ENCODE results near the gene FAM110C.

Gene FAM110C

DNA sequence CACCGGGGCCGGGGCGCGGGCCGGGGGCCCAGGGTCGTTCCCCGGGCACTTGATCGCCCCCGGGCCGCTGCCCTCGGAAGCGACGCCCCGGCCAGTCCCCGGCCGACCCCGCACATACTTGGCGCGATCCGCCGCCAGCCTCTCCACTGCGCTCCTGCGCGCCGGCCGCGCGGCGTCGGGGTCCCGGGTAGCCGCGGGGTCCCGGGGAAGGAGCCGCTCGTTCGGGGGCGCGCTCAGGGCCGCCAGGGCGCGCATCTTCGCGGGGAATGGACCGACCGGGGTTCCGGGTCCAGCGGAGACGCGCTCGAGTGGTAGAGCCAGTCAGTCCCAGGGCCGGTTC lies 204 bp downstream of the FAM110C start:
- Histone ChIP-seq H4K8ac (ENCODE audit: low read length) (no peak overlapping the region), H2AFZ (ENCODE audit: low read depth, low read length) (no peak overlapping the region), H3K27me3 (ENCODE audit: control insufficient read depth in 1 of 2, insufficient read depth in 1 of 2, low read length in 2 of 2) (peaks cover 37 to 45% of the 10 kb centered on the region in 2 experiments), H4K91ac (ENCODE audit: low read length) (no peak overlapping the region), H3K9me3 (ENCODE audit: control insufficient read depth, low read length) (peaks cover 1% of the 10 kb centered on the region), H3K9ac (ENCODE audit: low read length) (no peak overlapping the region), H3K27ac (ENCODE audit: low read length, poor library complexity, severe bottlenecking) (no peak overlapping the region), H3K14ac (ENCODE audit: low read length in 2 of 2) (no peak overlapping the region), H2BK15ac (ENCODE audit: low read depth, poor library complexity, severe bottlenecking) (no peak overlapping the region), H3K4me2 (ENCODE audit: low read length, poor library complexity, severe bottlenecking) (peak overlapping the region; percentile 54), H3K4me3 (ENCODE audit: insufficient read depth in 1 of 2, low read depth in 1 of 2, low read length in 2 of 2) (peak overlapping the region in 1 of 2 experiments; percentile 51), H3K4me1 (ENCODE audit: control insufficient read depth, insufficient read depth, low read depth, low read length) (peaks cover 20% of the 10 kb centered on the region), H3K23ac (ENCODE audit: low read length in 2 of 2) (no peak overlapping the region), H2BK120ac (ENCODE audit: low read depth, low read length) (no peak overlapping the region), H3K4ac (ENCODE audit: low read depth in 1 of 2, low read length in 2 of 2) (no peak overlapping the region), H2BK5ac (ENCODE audit: low read depth, low read length, poor library complexity, severe bottlenecking) (no peak overlapping the region), H2BK12ac (ENCODE audit: low read length in 2 of 2) (no peak overlapping the region), H2AK5ac (ENCODE audit: low read length, severe bottlenecking) (no peak overlapping the region), H3K36me3 (ENCODE audit: control insufficient read depth in 1 of 2, insufficient read depth in 2 of 2, low read depth in 1 of 2, low read length in 2 of 2) (no peaks in the 10 kb centered on the region), H3K79me1 (replicated peaks; ENCODE audit: low read length, poor library complexity, severe bottlenecking) (no peaks in the 10 kb centered on the region), H3K18ac (ENCODE audit: low read depth in 1 of 2, low read length in 2 of 2) (no peak overlapping the region)
- WGBS = 2% methylated on average over 29 of the region's 52 CpGs
- no peak for DNase-seq

DNA sequence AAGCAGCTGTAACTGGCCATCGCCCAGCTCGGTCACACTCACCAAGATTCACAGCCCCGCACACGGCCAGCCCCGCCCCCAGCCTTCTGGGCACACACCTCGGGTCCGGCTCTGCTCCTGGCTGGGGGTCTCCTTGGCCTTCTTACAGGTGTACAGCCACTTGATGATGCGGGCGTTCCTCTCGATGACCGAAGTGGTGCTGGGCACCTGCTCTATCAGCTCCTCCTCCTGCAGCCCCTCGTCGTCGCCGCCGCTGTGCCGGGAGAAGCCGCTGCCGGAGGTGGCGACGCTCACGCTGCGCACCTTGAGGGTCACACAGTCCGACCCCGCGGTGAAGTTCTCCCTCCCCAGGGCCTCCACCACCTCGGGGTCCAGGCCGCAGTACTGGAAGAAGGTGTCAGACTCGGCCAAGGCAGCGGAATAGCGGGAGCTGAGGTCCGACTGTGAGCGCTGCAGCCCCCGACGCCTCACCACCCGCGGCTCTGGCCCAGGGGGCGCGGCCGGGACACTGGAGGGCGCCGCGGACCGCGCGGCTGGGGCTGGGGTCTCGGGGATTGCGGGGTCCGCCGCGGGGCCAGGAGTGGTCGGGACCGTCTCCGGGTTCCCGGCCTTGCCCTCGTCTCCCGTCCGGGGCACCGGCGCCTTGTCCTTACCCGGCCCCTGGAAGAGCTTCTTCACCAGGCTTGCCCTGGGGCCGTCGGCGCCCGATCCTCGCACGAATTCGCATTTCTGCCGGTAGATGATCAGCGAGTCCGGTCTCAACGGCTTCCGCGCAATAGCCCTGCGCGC lies 769 bp downstream of the FAM110C start:
- Histone ChIP-seq H4K8ac (ENCODE audit: low read length) (no peak overlapping the region), H3K14ac (ENCODE audit: low read length in 2 of 2) (no peak overlapping the region), H3K23ac (ENCODE audit: low read length in 2 of 2) (no peak overlapping the region), H3K18ac (ENCODE audit: low read depth in 1 of 2, low read length in 2 of 2) (no peak overlapping the region), H3K9me3 (ENCODE audit: control insufficient read depth, low read length) (no peaks in the 10 kb centered on the region), H3K36me3 (ENCODE audit: control insufficient read depth in 1 of 2, insufficient read depth in 2 of 2, low read depth in 1 of 2, low read length in 2 of 2) (no peaks in the 10 kb centered on the region), H2BK120ac (ENCODE audit: low read depth, low read length) (no peak overlapping the region), H3K4me1 (ENCODE audit: control insufficient read depth, insufficient read depth, low read depth, low read length) (peaks cover 20% of the 10 kb centered on the region), H3K27ac (ENCODE audit: low read length, poor library complexity, severe bottlenecking) (no peak overlapping the region), H4K91ac (ENCODE audit: low read length) (no peak overlapping the region), H3K27me3 (ENCODE audit: control insufficient read depth in 1 of 2, insufficient read depth in 1 of 2, low read length in 2 of 2) (peaks cover 37 to 45% of the 10 kb centered on the region in 2 experiments), H3K79me1 (replicated peaks; ENCODE audit: low read length, poor library complexity, severe bottlenecking) (no peaks in the 10 kb centered on the region), H2AFZ (ENCODE audit: low read depth, low read length) (no peak overlapping the region), H3K4ac (ENCODE audit: low read depth in 1 of 2, low read length in 2 of 2) (no peak overlapping the region), H2BK5ac (ENCODE audit: low read depth, low read length, poor library complexity, severe bottlenecking) (no peak overlapping the region), H3K9ac (ENCODE audit: low read length) (no peak overlapping the region), H2BK15ac (ENCODE audit: low read depth, poor library complexity, severe bottlenecking) (no peak overlapping the region), H3K4me3 (ENCODE audit: insufficient read depth in 1 of 2, low read depth in 1 of 2, low read length in 2 of 2) (peak overlapping the region in 1 of 2 experiments; percentile 51), H2BK12ac (ENCODE audit: low read length in 2 of 2) (no peak overlapping the region), H2AK5ac (ENCODE audit: low read length, severe bottlenecking) (no peak overlapping the region), H3K4me2 (ENCODE audit: low read length, poor library complexity, severe bottlenecking) (peak overlapping the region; percentile 54)
- 5% methylated on average over 49 of the region's 76 CpGs for WGBS
- no peak for DNase-seq

DNA sequence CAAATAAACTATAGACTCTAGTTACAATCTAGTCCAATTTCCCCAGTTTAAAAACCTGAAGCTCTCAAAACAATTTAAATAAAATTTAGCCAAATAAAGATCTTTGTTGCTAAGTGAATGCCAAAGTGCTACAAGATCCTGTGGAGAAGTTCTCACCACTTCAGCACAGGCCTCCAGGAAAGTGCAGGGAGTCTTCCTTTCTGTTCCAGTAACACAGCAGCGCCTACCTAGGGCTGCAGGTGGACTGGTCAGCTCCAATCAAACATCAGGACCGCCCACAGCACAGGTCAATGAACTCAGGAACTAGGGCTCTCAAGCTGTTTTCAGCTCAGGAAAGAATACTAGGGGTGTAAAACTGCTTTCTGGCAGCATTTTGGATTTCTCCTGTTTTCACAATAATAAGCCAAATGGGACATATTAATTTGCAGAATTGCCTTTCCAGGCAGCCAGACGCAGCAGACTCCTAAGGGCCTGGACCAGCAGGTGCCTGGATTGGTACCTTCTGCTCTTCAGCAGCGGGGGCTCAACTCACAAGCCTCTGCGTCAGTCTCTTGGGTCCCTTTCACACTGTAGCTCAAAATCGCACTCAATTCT lies 1.5 kb downstream of the FAM110C start:
- Histone ChIP-seq H3K18ac (ENCODE audit: low read depth in 1 of 2, low read length in 2 of 2) (no peak overlapping the region), H2BK12ac (ENCODE audit: low read length in 2 of 2) (no peak overlapping the region), H3K4me1 (ENCODE audit: control insufficient read depth, insufficient read depth, low read depth, low read length) (peaks cover 20% of the 10 kb centered on the region), H2AFZ (ENCODE audit: low read depth, low read length) (no peak overlapping the region), H3K27ac (ENCODE audit: low read length, poor library complexity, severe bottlenecking) (no peak overlapping the region), H4K8ac (ENCODE audit: low read length) (no peak overlapping the region), H3K9ac (ENCODE audit: low read length) (no peak overlapping the region), H3K36me3 (ENCODE audit: control insufficient read depth in 1 of 2, insufficient read depth in 2 of 2, low read depth in 1 of 2, low read length in 2 of 2) (no peaks in the 10 kb centered on the region), H3K4ac (ENCODE audit: low read depth in 1 of 2, low read length in 2 of 2) (no peak overlapping the region), H2BK15ac (ENCODE audit: low read depth, poor library complexity, severe bottlenecking) (no peak overlapping the region), H2AK5ac (ENCODE audit: low read length, severe bottlenecking) (no peak overlapping the region), H3K4me3 (ENCODE audit: insufficient read depth in 1 of 2, low read depth in 1 of 2, low read length in 2 of 2) (no peak overlapping the region), H3K14ac (ENCODE audit: low read length in 2 of 2) (no peak overlapping the region), H3K9me3 (ENCODE audit: control insufficient read depth, low read length) (no peaks in the 10 kb centered on the region), H3K4me2 (ENCODE audit: low read length, poor library complexity, severe bottlenecking) (no peak overlapping the region), H2BK120ac (ENCODE audit: low read depth, low read length) (no peak overlapping the region), H4K91ac (ENCODE audit: low read length) (no peak overlapping the region), H3K27me3 (ENCODE audit: control insufficient read depth in 1 of 2, insufficient read depth in 1 of 2, low read length in 2 of 2) (peaks cover 37 to 45% of the 10 kb centered on the region in 2 experiments), H2BK5ac (ENCODE audit: low read depth, low read length, poor library complexity, severe bottlenecking) (no peak overlapping the region), H3K79me1 (replicated peaks; ENCODE audit: low read length, poor library complexity, severe bottlenecking) (no peaks in the 10 kb centered on the region), H3K23ac (ENCODE audit: low read length in 2 of 2) (no peak overlapping the region)
- DNase-seq = no peak
- 40% methylated on average over 6 of the region's 6 CpGs for WGBS

DNA sequence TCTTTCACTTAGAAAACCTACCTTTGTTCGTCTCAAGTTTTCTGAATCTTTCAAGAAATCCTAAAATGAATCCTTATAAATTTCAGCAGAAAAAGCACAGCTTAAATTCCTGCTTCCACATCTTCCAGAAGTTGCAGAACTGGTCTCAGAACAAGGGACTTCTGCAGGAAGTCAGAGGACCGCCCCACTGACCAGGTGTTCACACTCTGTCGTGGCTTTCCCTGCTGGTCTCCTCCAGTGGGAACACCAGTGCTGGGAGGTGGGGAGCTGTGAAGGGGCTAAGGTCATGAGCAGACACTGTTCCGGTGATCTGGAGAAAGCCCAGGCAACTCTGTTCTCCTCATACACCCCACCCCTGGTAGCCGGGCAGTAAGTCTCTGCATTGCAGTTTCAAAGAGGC lies 3.5 kb downstream of the FAM110C start:
- 73% methylated on average over 5 of the region's 5 CpGs for WGBS
- H3K18ac ChIP-seq (ENCODE audit: low read depth in 1 of 2, low read length in 2 of 2) = no peak overlapping the region

More for the DNA sequence above, 3.5 kb downstream of the FAM110C start:
- Histone ChIP-seq H3K4me3 (ENCODE audit: insufficient read depth in 1 of 2, low read depth in 1 of 2, low read length in 2 of 2) (no peak overlapping the region), H3K36me3 (ENCODE audit: control insufficient read depth in 1 of 2, insufficient read depth in 2 of 2, low read depth in 1 of 2, low read length in 2 of 2) (no peaks in the 10 kb centered on the region), H3K14ac (ENCODE audit: low read length in 2 of 2) (no peak overlapping the region), H2BK12ac (ENCODE audit: low read length in 2 of 2) (no peak overlapping the region), H3K9me3 (ENCODE audit: control insufficient read depth, low read length) (no peaks in the 10 kb centered on the region), H2BK120ac (ENCODE audit: low read depth, low read length) (no peak overlapping the region), H3K4ac (ENCODE audit: low read depth in 1 of 2, low read length in 2 of 2) (no peak overlapping the region), H3K27me3 (ENCODE audit: control insufficient read depth in 1 of 2, insufficient read depth in 1 of 2, low read length in 2 of 2) (peaks cover 32 to 42% of the 10 kb centered on the region in 2 experiments), H3K4me2 (ENCODE audit: low read length, poor library complexity, severe bottlenecking) (no peak overlapping the region), H3K4me1 (ENCODE audit: control insufficient read depth, insufficient read depth, low read depth, low read length) (peaks cover 20% of the 10 kb centered on the region), H3K27ac (ENCODE audit: low read length, poor library complexity, severe bottlenecking) (no peak overlapping the region), H4K8ac (ENCODE audit: low read length) (no peak overlapping the region), H2BK5ac (ENCODE audit: low read depth, low read length, poor library complexity, severe bottlenecking) (no peak overlapping the region), H3K79me1 (replicated peaks; ENCODE audit: low read length, poor library complexity, severe bottlenecking) (no peaks in the 10 kb centered on the region), H4K91ac (ENCODE audit: low read length) (no peak overlapping the region), H2AK5ac (ENCODE audit: low read length, severe bottlenecking) (no peak overlapping the region), H2BK15ac (ENCODE audit: low read depth, poor library complexity, severe bottlenecking) (no peak overlapping the region), H3K9ac (ENCODE audit: low read length) (no peak overlapping the region), H3K23ac (ENCODE audit: low read length in 2 of 2) (no peak overlapping the region), H2AFZ (ENCODE audit: low read depth, low read length) (no peak overlapping the region)
- DNase-seq = no peak
